ENCODE results near the gene CYLD. TPM values are rescaled to one million over a fixed set of nuclear protein-coding genes. Genes with fewer than 3 reads are reported as not detected.

Gene CYLD
- total and polyA plus RNA-seq, 2 donors from 2014 or later = 8.9 to 48.0 TPM

DNA sequence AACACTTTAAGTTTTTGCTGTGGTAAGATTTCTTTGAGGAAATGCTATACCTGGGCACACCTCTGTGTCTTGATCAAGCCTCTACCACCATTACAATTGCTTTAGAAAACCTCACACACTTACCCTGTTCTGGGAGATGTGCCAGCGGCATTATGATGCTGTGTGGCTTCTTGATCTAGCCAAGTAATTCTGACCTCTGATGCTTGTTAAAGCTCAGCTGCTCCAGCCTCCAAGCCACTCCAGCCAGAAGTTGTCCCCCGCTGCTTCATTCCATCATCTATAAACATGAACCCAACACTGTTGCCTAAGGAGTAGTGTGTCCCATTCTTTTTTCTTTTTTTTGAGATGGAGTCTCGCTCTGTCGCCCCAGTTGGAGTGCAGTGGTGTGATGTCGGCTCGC, 60.1 kb downstream of the CYLD start:
- FAIRE-seq = no peak
- intact Hi-C loops (cut with DNase I) = no loop called here
- Histone ChIP-seq H3K4me3 (ENCODE audit: low read length in 3 of 3) (no peak overlapping the region), H3K27ac (ENCODE audit: low read depth in 2 of 2, low read length in 2 of 2) (no peak overlapping the region), H3K9me3 (ENCODE audit: control insufficient read depth in 2 of 3, insufficient read depth in 1 of 3, low read length in 3 of 3) (no peaks in the 10 kb centered on the region), H3K9ac (ENCODE audit: low read length in 3 of 3) (no peak overlapping the region), H3K27me3 (ENCODE audit: control insufficient read depth, insufficient read depth, low read length) (no peaks in the 10 kb centered on the region), H3K4me1 (ENCODE audit: control insufficient read depth in 2 of 3, insufficient read depth in 2 of 3, low read depth in 1 of 3, low read length in 3 of 3) (peaks cover 0 to 2% (median 2%) of the 10 kb centered on the region in 3 donors), H3K36me3 (ENCODE audit: control insufficient read depth in 2 of 3, insufficient read depth in 3 of 3, low read length in 3 of 3) (peaks cover 0 to 3% (median 0%) of the 10 kb centered on the region in 3 donors)
- no peak for DNase-seq
- TF ChIP-seq, protein P1, sequence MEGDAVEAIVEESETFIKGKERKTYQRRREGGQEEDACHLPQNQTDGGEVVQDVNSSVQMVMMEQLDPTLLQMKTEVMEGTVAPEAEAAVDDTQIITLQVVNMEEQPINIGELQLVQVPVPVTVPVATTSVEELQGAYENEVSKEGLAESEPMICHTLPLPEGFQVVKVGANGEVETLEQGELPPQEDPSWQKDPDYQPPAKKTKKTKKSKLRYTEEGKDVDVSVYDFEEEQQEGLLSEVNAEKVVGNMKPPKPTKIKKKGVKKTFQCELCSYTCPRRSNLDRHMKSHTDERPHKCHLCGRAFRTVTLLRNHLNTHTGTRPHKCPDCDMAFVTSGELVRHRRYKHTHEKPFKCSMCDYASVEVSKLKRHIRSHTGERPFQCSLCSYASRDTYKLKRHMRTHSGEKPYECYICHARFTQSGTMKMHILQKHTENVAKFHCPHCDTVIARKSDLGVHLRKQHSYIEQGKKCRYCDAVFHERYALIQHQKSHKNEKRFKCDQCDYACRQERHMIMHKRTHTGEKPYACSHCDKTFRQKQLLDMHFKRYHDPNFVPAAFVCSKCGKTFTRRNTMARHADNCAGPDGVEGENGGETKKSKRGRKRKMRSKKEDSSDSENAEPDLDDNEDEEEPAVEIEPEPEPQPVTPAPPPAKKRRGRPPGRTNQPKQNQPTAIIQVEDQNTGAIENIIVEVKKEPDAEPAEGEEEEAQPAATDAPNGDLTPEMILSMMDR (IDR thresholded peaks at IDR 0.05; ENCODE audit: borderline replicate concordance, extremely low read depth, insufficient read depth) = no peak

GRCh38 chr16:50802961-50803360, 61.1 kb downstream of the CYLD start:
- DNase-seq (no peak), FAIRE-seq (no peak)
- Histone ChIP-seq H3K27ac (ENCODE audit: low read depth in 2 of 2, low read length in 2 of 2) (no peak overlapping the region), H3K27me3 (ENCODE audit: control insufficient read depth, insufficient read depth, low read length) (no peaks in the 10 kb centered on the region), H3K4me3 (ENCODE audit: low read length in 3 of 3) (no peak overlapping the region), H3K9me3 (ENCODE audit: control insufficient read depth in 2 of 3, insufficient read depth in 1 of 3, low read length in 3 of 3) (no peaks in the 10 kb centered on the region), H3K9ac (ENCODE audit: low read length in 3 of 3) (no peak overlapping the region), H3K36me3 (ENCODE audit: control insufficient read depth in 2 of 3, insufficient read depth in 3 of 3, low read length in 3 of 3) (peaks cover 0 to 3% (median 0%) of the 10 kb centered on the region in 3 donors), H3K4me1 (ENCODE audit: control insufficient read depth in 2 of 3, insufficient read depth in 2 of 3, low read depth in 1 of 3, low read length in 3 of 3) (peaks cover 0 to 2% (median 2%) of the 10 kb centered on the region in 3 donors)
- TF ChIP-seq, protein P1 (IDR thresholded peaks at IDR 0.05; ENCODE audit: borderline replicate concordance, extremely low read depth, insufficient read depth) = no peak
- intact Hi-C loops (cut with DNase I) = no loop called here

DNA sequence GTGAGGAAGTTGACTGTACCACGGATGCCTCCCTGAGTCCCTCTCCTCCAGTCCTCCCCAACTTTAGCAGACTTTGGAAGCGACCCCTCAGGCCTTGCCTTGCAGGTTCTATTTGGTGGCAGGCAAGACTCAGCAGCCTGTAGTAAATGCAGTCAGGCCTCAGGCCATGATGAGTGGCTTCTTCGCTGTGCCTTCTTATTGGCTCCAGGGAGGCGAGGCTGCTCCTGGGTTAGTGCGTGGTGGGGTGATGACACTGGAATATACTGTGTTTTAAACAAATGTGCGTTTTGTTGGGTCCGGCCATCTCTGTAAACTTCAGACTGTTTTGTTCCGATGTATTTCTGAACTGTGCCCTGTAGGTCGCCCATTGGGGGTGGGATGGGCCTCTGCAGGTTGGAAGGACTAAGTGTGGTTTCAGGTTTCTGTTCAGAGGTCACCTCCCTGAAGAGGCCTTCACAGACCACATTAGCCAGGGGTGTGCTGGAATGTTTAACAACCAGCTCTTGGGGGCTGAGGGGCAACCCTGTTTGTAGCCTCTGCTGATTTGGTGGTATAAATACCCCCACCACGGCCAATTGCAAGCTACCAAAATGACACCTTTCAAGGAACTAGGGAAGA, 62.5 kb downstream of the CYLD start:
- H3K9ac ChIP-seq (ENCODE audit: low read length in 3 of 3) = no peak overlapping the region
- TF ChIP-seq, protein P1 (IDR thresholded peaks at IDR 0.05; ENCODE audit: borderline replicate concordance, extremely low read depth, insufficient read depth) = no peak
- H3K9me3 ChIP-seq (ENCODE audit: control insufficient read depth in 2 of 3, insufficient read depth in 1 of 3, low read length in 3 of 3) = no peaks in the 10 kb centered on the region
- H3K4me1 ChIP-seq (ENCODE audit: control insufficient read depth in 2 of 3, insufficient read depth in 2 of 3, low read depth in 1 of 3, low read length in 3 of 3) = peaks cover 0 to 2% (median 2%) of the 10 kb centered on the region in 3 donors
- intact Hi-C loops (cut with DNase I) = no loop called here
- H3K27ac ChIP-seq (ENCODE audit: low read depth in 2 of 2, low read length in 2 of 2) = no peak overlapping the region
- FAIRE-seq (no peak), DNase-seq (no peak)
- no peaks in the 10 kb centered on the region for H3K36me3 ChIP-seq (ENCODE audit: control insufficient read depth in 2 of 3, insufficient read depth in 3 of 3, low read length in 3 of 3)
- H3K4me3 ChIP-seq (ENCODE audit: low read length in 3 of 3) = no peak overlapping the region
- no peaks in the 10 kb centered on the region for H3K27me3 ChIP-seq (ENCODE audit: control insufficient read depth, insufficient read depth, low read length)
